Renal pelvis (tissue), 4 donors: ENCODE results near the gene PRRT1. TPM values are rescaled to one million over a fixed set of nuclear protein-coding genes. Genes with fewer than 3 reads are reported as not detected.
"Not testable (repeated sequence)": the region's sequence is repeated elsewhere in the genome, so short reads cannot be mapped to it uniquely, and the experiment has no call there.

Source experiments
- DNase-seq: peaks from one replicate; pipeline ENCODE4 v3.0.0-alpha.2; 2013
- polyA plus RNA-seq, 3 donors: library from polyadenylated mRNA; unstranded; fragments of 120-200 nt; gene quantifications; one replicate each; pipeline ENCODE4 v1.2.1, GENCODE V29; 2013; ENCODE audit not compliant: insufficient read length in 3 of 3

Gene PRRT1
- polyA plus RNA-seq, 3 donors = 2.2 to 3.9 (median 2.8) TPM

GRCh38 chr6:32102255-32102654, 49.5 kb downstream of the PRRT1 start:
- no peak for DNase-seq

DNA sequence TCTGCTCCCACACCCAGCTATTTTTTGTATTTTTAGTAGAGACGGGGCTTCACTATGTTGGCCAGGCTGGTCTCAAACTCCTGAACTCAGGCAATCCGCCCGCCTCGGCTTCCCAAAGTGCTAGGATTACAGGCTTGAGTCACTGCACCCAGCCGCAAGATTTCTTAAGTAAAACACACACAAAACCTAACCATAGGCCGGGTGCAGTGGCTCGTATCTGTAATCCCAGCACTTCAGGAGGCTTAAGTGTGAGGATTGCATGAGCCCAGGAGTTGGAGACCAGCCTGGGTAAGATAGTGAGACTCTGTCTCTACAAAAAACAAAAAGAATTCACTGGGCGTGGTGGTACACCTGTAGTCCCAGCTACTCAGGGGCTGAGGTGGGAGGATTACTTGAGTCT, 51.5 kb downstream of the PRRT1 start:
- not testable (repeated sequence) for DNase-seq

Other genes starting within 250 kb of the PRRT1 start
- gene ZBTB12, start 249.9 kb downstream of the PRRT1 start, polyA plus RNA-seq = 10 to 100 TPM; 27.7 to 35.2 (median 29.6) TPM
- gene C2, start 224.2 kb downstream of the PRRT1 start, polyA plus RNA-seq = 1 to 10 TPM; 3.3 to 4.8 (median 4.5) TPM
- gene CFB, start 205.8 kb downstream of the PRRT1 start, polyA plus RNA-seq = 1 to 10 TPM; 4.3 to 8.4 (median 6.5) TPM
- 100 to 1,000 TPM in 1 of 3 donors, 10 to 100 TPM in 2; 95.7 to 107 (median 95.8) TPM for gene NELFE, start 193.0 kb downstream of the PRRT1 start, polyA plus RNA-seq
- 10 to 100 TPM; 49.2 to 54.8 (median 50.5) TPM for gene SKIC2, start 192.8 kb downstream of the PRRT1 start, polyA plus RNA-seq
- gene DXO, start 179.8 kb downstream of the PRRT1 start, polyA plus RNA-seq = 10 to 100 TPM; 33.8 to 37.2 (median 35.1) TPM
- gene C4A, start 169.9 kb downstream of the PRRT1 start, polyA plus RNA-seq = 10 to 100 TPM; 13.7 to 26.8 (median 16.1) TPM
- 10 to 100 TPM; 21.3 to 27.5 (median 22.2) TPM for gene C4B, start 137.1 kb downstream of the PRRT1 start, polyA plus RNA-seq
- gene CYP21A2, start 113.5 kb downstream of the PRRT1 start, polyA plus RNA-seq = 1 to 10 TPM in 2 of 3 donors, under 1 TPM in 1; 0.43 to 2.4 (median 1.8) TPM
- 1 to 10 TPM; 4.3 to 5.6 (median 4.3) TPM for gene TNXB, start 42.6 kb downstream of the PRRT1 start, polyA plus RNA-seq
- gene ATF6B, start 23.7 kb downstream of the PRRT1 start, polyA plus RNA-seq = 100 to 1,000 TPM in 1 of 3 donors, 10 to 100 TPM in 2; 89.8 to 114 (median 96.6) TPM
- gene FKBPL, start 21.7 kb downstream of the PRRT1 start, polyA plus RNA-seq = 1 to 10 TPM; 7.9 to 9.4 (median 9.2) TPM
- gene PPT2, start 2.2 kb upstream of the PRRT1 start, polyA plus RNA-seq = 10 to 100 TPM; 34.4 to 56.0 (median 44.0) TPM
- 10 to 100 TPM; 24.9 to 42.0 (median 35.8) TPM for gene EGFL8, start 12.7 kb upstream of the PRRT1 start, polyA plus RNA-seq
- 100 to 1,000 TPM; 108 to 122 (median 116) TPM for gene AGPAT1, start 24.1 kb upstream of the PRRT1 start, polyA plus RNA-seq
- 100 to 1,000 TPM in 2 of 3 donors, 10 to 100 TPM in 1; 95.0 to 110 (median 110) TPM for gene RNF5, start 26.5 kb upstream of the PRRT1 start, polyA plus RNA-seq
- 10 to 100 TPM; 18.7 to 27.0 (median 26.8) TPM for gene AGER, start 32.3 kb upstream of the PRRT1 start, polyA plus RNA-seq
- gene PBX2, start 38.3 kb upstream of the PRRT1 start, polyA plus RNA-seq = 100 to 1,000 TPM; 180 to 191 (median 190) TPM
- 10 to 100 TPM; 10.0 to 12.9 (median 10.6) TPM for gene GPSM3, start 40.7 kb upstream of the PRRT1 start, polyA plus RNA-seq
- gene NOTCH4, start 72.1 kb upstream of the PRRT1 start, polyA plus RNA-seq = 10 to 100 TPM; 17.4 to 30.0 (median 24.5) TPM
- gene TSBP1, start 220.0 kb upstream of the PRRT1 start, polyA plus RNA-seq = under 1 TPM; 0.11 to 0.74 (median 0.17) TPM